ENCODE results near the gene MAN1C1. TPM values are rescaled to one million over a fixed set of nuclear protein-coding genes. Genes with fewer than 3 reads are reported as not detected.

MAN1C1 gene
- total RNA-seq, 1 donor from 2014 or later, result 22.6 TPM

- Mint-ChIP-seq H3K4me1 (peaks cover 44% of the 10 kb centered on the region), H3K36me3 (ENCODE audit: low read depth) (no peaks in the 10 kb centered on the region), H3K27me3 (ENCODE audit: low read depth) (peaks cover 20% of the 10 kb centered on the region), H3K27ac (ENCODE audit: unreplicated experiment) (no peak overlapping the region), H3K9me3 (no peaks in the 10 kb centered on the region), H3K4me3 (peak overlapping the region; percentile 91)
- DNase-seq (ENCODE audit: low read depth, low spot score), result no peak
- TF ChIP-seq CTCF (conservative IDR thresholded peaks at IDR 0.05), result no peak
Measured at GRCh38 chr1:25618433-25618808, 1.8 kb downstream of the MAN1C1 start.

GRCh38 chr1:25619101-25619890, 2.7 kb downstream of the MAN1C1 start:
- DNase-seq (ENCODE audit: low read depth, low spot score), result peak; percentile 81
- no peaks in the 10 kb centered on the region for H3K36me3 Mint-ChIP-seq (ENCODE audit: low read depth)
- H3K27ac Mint-ChIP-seq (ENCODE audit: unreplicated experiment), result no peak overlapping the region
- peak; percentile 85 for TF ChIP-seq CTCF (conservative IDR thresholded peaks at IDR 0.05)
- H3K4me1 Mint-ChIP-seq, result peaks cover 44% of the 10 kb centered on the region
- H3K27me3 Mint-ChIP-seq (ENCODE audit: low read depth), result peaks cover 18% of the 10 kb centered on the region
- H3K9me3 Mint-ChIP-seq, result no peaks in the 10 kb centered on the region
- peak overlapping the region; percentile 91 for H3K4me3 Mint-ChIP-seq

- TF ChIP-seq CTCF (conservative IDR thresholded peaks at IDR 0.05), result no peak
- Mint-ChIP-seq H3K4me3 (peak overlapping the region; percentile 91), H3K27ac (ENCODE audit: unreplicated experiment) (peak overlapping the region; percentile 3), H3K9me3 (no peaks in the 10 kb centered on the region), H3K27me3 (ENCODE audit: low read depth) (peaks cover 18% of the 10 kb centered on the region), H3K4me1 (peaks cover 44% of the 10 kb centered on the region), H3K36me3 (ENCODE audit: low read depth) (peaks cover 1% of the 10 kb centered on the region)
- DNase-seq (ENCODE audit: low read depth, low spot score), result no peak
Measured at GRCh38 chr1:25620211-25620610, 3.6 kb downstream of the MAN1C1 start.

GRCh38 chr1:25620701-25621350, 4.2 kb downstream of the MAN1C1 start:
- Mint-ChIP-seq H3K4me3 (peak overlapping the region; percentile 91), H3K36me3 (ENCODE audit: low read depth) (peaks cover 3% of the 10 kb centered on the region), H3K27ac (ENCODE audit: unreplicated experiment) (no peak overlapping the region), H3K4me1 (peaks cover 39% of the 10 kb centered on the region), H3K9me3 (no peaks in the 10 kb centered on the region), H3K27me3 (ENCODE audit: low read depth) (peaks cover 14% of the 10 kb centered on the region)
- DNase-seq (ENCODE audit: low read depth, low spot score), result no peak
- TF ChIP-seq CTCF (conservative IDR thresholded peaks at IDR 0.05), result no peak

GRCh38 chr1:25621876-25622275, 5.3 kb downstream of the MAN1C1 start:
- Mint-ChIP-seq H3K4me3 (no peak overlapping the region), H3K27ac (ENCODE audit: unreplicated experiment) (no peak overlapping the region), H3K27me3 (ENCODE audit: low read depth) (peaks cover 12% of the 10 kb centered on the region), H3K4me1 (peaks cover 39% of the 10 kb centered on the region), H3K36me3 (ENCODE audit: low read depth) (peaks cover 5% of the 10 kb centered on the region), H3K9me3 (no peaks in the 10 kb centered on the region)
- no peak for TF ChIP-seq CTCF (conservative IDR thresholded peaks at IDR 0.05)
- no peak for DNase-seq (ENCODE audit: low read depth, low spot score)

Data from neural crest cell (in vitro differentiated cells).